Measurements from ENCODE around the gene F9.

DNA sequence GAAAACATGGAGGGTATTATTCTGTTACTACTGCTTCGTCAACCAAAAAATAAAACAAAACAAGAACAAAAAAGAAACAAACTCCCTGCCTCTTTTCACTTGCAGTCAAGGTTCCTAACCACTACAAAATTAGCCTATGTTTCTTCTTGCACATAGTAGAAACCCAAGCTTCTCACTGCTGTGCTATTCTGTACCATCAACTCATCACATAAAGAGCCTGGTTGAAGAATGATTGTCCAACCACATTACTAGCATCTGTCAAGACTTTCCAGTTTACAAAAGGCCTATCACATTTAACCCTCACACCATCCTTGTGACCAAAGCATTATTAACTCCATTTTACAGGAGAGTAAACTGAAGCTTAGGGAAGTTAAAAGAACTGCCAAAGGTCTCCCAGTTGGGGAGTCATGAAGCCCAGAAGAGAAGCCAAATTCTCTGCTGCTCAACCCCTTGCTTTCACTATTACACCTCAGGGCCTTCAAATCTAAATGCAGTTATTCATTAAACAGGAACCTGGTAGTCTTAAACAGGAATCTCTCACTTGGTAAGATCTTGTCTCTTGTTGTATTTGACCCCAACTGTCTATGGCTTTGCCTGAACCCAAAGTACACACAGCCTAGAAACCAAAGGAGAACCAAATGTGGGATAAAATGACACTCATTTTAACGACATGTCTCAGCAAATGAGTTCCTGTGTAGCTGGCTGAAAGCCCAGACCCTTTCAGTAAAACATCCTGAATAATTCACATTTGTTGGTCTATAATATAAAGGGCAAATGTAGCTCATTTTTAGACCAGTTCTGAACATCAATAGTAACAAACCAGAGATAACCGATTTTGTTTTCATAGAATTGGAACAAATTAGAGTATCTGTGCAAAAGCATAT lies 8.6 kb downstream of the F9 start:
- no peak for TF ChIP-seq EZH2 (IDR thresholded peaks at IDR 0.05; ENCODE audit: insufficient read depth, low read length)
- TF ChIP-seq, protein P1, sequence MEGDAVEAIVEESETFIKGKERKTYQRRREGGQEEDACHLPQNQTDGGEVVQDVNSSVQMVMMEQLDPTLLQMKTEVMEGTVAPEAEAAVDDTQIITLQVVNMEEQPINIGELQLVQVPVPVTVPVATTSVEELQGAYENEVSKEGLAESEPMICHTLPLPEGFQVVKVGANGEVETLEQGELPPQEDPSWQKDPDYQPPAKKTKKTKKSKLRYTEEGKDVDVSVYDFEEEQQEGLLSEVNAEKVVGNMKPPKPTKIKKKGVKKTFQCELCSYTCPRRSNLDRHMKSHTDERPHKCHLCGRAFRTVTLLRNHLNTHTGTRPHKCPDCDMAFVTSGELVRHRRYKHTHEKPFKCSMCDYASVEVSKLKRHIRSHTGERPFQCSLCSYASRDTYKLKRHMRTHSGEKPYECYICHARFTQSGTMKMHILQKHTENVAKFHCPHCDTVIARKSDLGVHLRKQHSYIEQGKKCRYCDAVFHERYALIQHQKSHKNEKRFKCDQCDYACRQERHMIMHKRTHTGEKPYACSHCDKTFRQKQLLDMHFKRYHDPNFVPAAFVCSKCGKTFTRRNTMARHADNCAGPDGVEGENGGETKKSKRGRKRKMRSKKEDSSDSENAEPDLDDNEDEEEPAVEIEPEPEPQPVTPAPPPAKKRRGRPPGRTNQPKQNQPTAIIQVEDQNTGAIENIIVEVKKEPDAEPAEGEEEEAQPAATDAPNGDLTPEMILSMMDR (IDR thresholded peaks at IDR 0.05; ENCODE audit: insufficient read depth, low read depth, low read length), result no peak

All from astrocyte (in vitro differentiated cells and primary cell).